ENCODE measurements around the gene PLA2G6. TPM values are rescaled to one million over a fixed set of nuclear protein-coding genes. Genes with fewer than 3 reads are reported as not detected.
A peak's percentile ranks its signal among the peaks of the same experiment; 100 is the strongest.

The PLA2G6 gene
- total RNA-seq, 1 experiment from 2014 or later, result 24.1 TPM

DNA sequence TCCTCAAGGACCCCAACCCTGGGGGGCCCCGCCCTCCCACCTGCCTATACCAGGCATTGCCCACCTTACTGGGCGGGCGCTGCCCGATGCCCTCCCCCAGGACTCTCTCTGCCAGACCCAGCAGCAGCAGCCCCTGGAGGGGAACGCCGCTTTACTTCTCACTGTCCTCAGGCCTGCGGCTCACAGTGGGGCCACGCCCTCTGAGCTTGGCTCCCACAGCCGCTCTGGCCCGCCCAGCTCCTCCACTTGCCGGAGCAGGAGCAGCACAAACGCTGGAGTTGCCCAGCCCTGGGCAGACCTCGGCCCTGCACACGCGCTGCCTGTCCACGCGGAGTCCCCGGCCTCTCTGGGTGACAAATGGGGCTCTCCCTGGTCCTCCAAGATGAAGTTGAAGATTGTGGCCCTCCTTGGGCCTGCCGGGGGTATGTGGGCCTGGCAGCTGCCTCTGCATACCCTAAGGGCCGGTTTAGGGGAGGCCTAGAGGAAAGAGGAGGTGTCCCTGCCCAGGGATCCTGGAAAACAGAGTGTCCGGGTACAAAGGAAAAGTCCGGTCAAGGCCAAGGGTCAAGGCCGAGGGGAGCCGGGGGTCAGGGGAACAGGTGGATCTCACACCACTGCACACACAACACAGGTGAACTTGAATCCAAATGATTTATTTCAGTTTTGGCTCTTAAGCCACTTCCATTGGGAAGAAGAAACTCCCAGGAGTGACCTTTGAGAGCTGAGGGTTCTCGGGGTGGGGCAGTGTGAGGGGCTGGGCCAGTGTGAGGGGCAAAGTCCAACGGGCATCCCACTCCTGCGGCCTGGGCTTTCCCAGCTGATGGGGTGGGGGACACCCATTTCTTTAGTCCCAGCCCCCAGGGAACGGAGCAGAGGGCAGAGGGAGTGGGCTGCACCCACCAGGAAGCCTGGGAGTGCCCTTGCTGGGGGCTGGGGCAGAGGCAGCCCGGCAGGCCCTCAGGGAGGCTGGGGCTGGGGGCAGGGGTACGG, 70.5 kb downstream of the PLA2G6 start:
- no peaks in the 10 kb centered on the region for H3K27me3 ChIP-seq (ENCODE audit: insufficient read depth, low read length)
- H4K91ac ChIP-seq (ENCODE audit: insufficient read length, low read depth, low read length), result no peak overlapping the region
- H3K4me2 ChIP-seq (ENCODE audit: insufficient read depth, insufficient read length, low read length), result no peak overlapping the region
- H2AFZ ChIP-seq (ENCODE audit: low read length), result no peak overlapping the region
- no peak overlapping the region for H2AK5ac ChIP-seq (ENCODE audit: insufficient read length, low read length)
- H3K9me3 ChIP-seq (ENCODE audit: control insufficient read depth, low read depth, low read length), result no peaks in the 10 kb centered on the region
- H3K4ac ChIP-seq (ENCODE audit: low read depth, low read length), result no peak overlapping the region
- no peak overlapping the region for H4K8ac ChIP-seq (replicated peaks; ENCODE audit: insufficient read length, low read depth, low read length)
- no peak overlapping the region for H2BK15ac ChIP-seq (ENCODE audit: low read depth, low read length)
- no peaks in the 10 kb centered on the region for H3K79me2 ChIP-seq (ENCODE audit: insufficient read depth, low read length)
- H3K9me3 Mint-ChIP-seq, result peaks cover 0 to 3% of the 10 kb centered on the region in 2 experiments; a peak in 1 of 5 replicates
- no peak overlapping the region for H2BK20ac ChIP-seq (ENCODE audit: low read depth, low read length, poor library complexity, severe bottlenecking)
- peaks cover 2% of the 10 kb centered on the region for H4K20me1 ChIP-seq (ENCODE audit: control insufficient read depth, insufficient read depth, insufficient read length)
- H3K14ac ChIP-seq (ENCODE audit: insufficient read depth, low read length), result no peak overlapping the region
- no peaks in the 10 kb centered on the region; the same call in 1 of the 2 replicates for H3K27me3 Mint-ChIP-seq (ENCODE audit: low read depth)
- peaks cover 0 to 4% (median 2%) of the 10 kb centered on the region in 3 experiments; a peak in 5 of 7 replicates for H3K36me3 Mint-ChIP-seq (ENCODE audit: insufficient read depth in 1 of 3, low read depth in 3 of 3)
- no peak overlapping the region for H3K56ac ChIP-seq (ENCODE audit: insufficient read length, low read depth, low read length)
- no peaks in the 10 kb centered on the region for H3K4me1 ChIP-seq (ENCODE audit: insufficient read depth, low read length)
- no peak overlapping the region for H2BK120ac ChIP-seq (ENCODE audit: low read depth, low read length, poor library complexity, severe bottlenecking)
- H2BK12ac ChIP-seq (ENCODE audit: insufficient read length, low read depth, low read length), result no peak overlapping the region
- H3K4me3 Mint-ChIP-seq, result no peak overlapping the region
- no peak overlapping the region for H3K27ac ChIP-seq (ENCODE audit: insufficient read length, low read depth, low read length)
- peaks cover 2 to 14% of the 10 kb centered on the region in 2 experiments for H3K4me1 Mint-ChIP-seq
- H3K23ac ChIP-seq (ENCODE audit: insufficient read length, low read depth, low read length), result no peak overlapping the region
- WGBS (ENCODE audit: extremely low coverage, insufficient read length, low lambda C conversion rate), result no CpG with 5 or more reads among the region's 30 CpGs
- TF ChIP-seq, protein P1, sequence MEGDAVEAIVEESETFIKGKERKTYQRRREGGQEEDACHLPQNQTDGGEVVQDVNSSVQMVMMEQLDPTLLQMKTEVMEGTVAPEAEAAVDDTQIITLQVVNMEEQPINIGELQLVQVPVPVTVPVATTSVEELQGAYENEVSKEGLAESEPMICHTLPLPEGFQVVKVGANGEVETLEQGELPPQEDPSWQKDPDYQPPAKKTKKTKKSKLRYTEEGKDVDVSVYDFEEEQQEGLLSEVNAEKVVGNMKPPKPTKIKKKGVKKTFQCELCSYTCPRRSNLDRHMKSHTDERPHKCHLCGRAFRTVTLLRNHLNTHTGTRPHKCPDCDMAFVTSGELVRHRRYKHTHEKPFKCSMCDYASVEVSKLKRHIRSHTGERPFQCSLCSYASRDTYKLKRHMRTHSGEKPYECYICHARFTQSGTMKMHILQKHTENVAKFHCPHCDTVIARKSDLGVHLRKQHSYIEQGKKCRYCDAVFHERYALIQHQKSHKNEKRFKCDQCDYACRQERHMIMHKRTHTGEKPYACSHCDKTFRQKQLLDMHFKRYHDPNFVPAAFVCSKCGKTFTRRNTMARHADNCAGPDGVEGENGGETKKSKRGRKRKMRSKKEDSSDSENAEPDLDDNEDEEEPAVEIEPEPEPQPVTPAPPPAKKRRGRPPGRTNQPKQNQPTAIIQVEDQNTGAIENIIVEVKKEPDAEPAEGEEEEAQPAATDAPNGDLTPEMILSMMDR (conservative IDR thresholded peaks at IDR 0.05), result no peak
- peak overlapping the region in 1 of 3 experiments; percentile 81; a peak in 2 of 7 replicates for H3K27ac Mint-ChIP-seq
- no peak overlapping the region for H3K9ac ChIP-seq (ENCODE audit: extremely low read depth, insufficient read length, low read length)
- peak; percentile 68 for DNase-seq
- no peak overlapping the region for H3T11ph ChIP-seq (ENCODE audit: low read length)
- H2BK5ac ChIP-seq (ENCODE audit: insufficient read length, low read length), result no peak overlapping the region
- H3K23me2 ChIP-seq (ENCODE audit: insufficient read length, low read depth, low read length, poor library complexity, severe bottlenecking), result no peaks in the 10 kb centered on the region
- H4K5ac ChIP-seq (ENCODE audit: insufficient read length, low read depth, low read length), result no peak overlapping the region
- no peak overlapping the region for H3K18ac ChIP-seq (ENCODE audit: insufficient read length, low read depth, low read length)
- H3K79me1 ChIP-seq (ENCODE audit: insufficient read depth, low read depth, low read length, poor library complexity, severe bottlenecking), result no peaks in the 10 kb centered on the region

Measured in H9 (cell line).